ENCODE data around the gene GPR137.

The GPR137 gene

GRCh38 chr11:64263021-64263946 is 22.4 kb upstream of the GPR137 start:
- DNase-seq, result no peak

DNA sequence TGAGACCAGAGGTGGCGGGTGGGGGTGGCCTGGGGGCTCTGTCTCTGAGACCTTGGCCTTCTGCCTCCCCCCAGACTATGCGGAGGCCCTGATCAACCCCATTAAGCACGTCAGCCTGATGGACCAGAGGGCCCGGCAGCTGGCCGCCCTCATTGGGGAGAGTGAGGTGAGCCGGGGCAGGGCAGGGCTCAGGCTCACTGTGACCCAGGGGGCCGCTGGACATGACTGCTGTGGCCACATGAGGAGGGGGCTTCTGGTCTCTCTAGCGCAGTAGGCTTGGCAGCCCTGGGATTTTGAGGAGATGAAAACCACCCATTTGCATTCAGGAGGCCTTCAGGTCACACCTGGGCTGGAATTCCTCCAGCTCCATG is 21.7 kb upstream of the GPR137 start:
- no peak for DNase-seq

DNA sequence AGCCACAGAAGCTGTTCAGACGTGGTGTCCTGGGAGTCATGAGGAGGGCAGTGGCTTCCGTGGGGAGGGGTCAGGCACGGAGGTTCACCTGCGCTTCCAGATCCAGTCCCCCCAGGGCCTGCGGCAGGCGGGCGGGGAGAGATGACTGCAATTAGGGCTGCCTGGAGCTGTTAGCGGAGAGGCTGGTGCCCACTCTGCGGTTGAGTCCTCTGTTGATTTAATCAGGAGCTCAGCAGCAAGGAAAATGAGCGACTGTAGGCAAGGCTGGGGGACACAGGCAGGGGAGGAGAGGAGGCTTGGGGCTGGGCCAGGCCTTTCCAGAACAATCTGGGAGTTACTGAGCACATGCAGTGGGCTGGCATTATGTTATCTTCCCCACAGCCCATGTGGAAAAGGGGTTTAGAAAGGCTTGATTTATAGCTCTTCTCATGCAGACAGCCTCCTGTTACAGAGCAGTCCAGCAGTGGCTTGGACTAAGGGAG is 21.2 kb upstream of the GPR137 start:
- no peak for DNase-seq

DNA sequence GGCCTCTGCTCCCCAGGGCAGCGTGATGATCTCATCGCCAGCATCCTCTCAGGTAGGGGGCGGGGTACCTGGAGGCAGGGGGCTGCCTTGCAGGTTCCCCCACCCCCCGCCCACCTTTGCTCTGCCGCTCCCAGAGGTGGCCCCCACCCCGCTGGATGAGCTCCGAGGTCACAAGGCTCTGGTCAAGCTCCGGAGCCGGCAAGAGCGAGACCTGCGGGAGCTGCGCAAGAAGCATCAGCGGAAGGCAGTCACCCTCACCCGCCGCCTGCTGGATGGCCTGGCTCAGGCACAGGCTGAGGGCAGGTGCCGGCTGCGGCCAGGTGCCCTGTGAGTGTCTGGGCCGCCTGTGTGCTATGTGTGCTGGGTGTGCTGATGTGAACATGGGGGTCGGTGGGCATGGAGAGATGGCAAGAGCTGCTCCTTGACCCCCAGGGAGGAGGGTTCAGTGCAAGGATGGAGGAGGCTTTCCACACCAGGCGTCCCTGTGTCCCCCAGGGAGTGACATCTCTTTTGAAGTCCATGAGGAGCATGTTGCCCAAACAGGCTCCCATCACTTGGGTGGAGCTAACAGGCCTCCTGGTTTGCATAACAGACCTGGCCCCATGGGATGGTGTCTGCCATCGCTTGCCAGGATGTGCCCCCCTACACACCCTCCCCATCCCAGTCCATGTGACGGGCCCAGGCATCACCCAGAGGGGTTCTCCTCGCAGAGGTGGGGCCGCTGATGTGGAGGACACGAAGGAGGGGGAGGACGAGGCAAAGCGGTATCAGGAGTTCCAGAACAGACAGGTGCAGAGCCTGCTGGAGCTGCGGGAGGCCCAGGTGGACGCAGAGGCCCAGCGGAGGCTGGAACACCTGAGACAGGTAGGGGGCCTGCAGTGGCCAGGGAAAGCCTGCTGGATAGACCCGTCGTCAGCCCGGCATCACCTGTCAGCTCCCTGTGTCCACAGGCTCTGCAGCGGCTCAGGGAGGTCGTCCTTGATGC is 20.2 kb upstream of the GPR137 start:
- DNase-seq, result no peak

DNA sequence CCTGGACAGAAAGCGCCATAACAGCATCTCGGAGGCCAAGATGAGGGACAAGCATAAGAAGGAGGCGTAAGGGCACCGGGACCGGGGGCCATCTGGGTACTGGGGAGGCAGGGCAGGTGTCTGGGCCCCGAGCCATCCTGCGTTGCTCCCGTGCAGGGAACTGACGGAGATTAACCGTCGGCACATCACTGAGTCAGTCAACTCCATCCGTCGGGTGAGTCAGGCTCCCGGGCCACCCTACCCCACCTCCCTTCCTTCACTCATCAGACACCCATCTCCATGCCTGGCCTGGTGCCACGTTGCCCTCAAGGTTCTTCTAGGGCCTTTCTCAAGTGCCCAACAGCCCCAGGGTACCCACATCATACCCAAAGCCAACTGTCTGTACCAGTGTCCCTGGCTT is 19.3 kb upstream of the GPR137 start:
- no peak for DNase-seq

DNA sequence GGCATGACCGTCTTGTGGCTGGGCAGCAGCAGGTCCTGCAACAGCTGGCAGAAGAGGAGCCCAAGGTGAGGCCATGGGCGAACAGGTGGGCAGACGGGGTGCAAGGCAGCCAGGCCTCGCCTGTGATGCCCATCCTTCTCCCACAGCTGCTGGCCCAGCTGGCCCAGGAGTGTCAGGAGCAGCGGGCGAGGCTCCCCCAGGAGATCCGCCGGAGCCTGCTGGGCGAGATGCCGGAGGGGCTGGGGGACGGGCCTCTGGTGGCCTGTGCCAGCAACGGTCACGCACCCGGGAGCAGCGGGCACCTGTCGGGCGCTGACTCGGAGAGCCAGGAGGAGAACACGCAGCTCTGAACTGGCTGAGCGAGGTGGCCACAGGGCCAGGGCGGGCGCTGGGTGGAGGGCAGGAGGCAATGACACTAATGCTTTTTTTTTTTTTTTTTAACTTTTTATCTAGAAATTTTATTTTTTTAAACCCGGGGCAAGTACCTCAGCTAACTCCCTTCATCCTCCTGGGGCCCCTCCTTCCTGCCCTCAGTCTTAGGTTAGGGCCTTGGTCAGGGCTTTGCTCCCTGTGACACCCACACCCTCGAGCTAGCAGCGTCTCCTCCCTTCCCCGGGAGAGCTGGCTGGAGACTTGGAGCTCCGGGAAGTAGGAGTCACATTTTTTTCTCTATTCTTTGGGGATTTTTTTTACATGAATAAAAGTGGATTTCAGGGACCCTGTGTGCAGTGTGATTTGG is 18.3 kb upstream of the GPR137 start:
- no peak for DNase-seq

DNA sequence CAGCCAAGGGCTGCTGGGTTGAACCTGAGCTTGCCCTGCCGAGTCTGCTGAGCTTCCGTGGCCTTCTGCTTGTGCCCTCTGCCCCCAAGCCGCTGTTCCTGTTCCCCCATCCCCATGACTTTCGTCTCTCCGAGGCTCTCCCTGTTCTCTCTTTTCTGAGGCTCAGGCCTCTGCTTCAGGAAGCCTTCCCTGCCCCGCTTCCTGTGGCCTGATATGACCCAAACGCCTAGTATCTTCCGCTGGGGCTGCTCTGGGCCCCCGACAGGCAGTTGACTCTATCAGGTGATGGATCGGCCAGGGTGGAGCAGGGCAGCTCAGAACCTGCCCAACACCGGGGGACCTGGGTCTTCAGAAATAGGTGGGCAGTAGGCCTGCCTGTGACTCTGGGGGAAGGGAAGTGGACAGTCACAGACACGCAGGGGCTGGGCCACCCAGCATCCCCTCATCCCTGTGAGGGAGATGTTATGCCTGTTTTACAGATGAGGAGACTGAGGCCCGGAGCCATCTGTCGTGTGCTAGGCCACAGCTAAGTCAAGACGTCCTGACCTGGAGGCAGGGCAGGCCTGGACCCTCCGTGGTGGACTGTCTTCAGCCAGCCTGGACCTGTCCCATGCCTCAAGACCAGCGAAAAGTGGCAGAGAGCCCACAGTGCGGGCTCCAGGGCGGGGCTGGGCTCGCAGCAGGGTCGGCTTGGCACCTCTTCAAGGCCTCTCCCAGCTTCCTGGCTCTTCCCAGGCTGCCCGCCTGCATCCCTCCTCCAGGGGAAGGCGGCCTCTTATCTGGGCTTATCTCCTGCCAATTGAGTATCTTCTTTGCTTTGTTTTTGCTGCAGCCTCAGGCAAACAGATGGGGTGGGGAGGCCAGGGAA is 17.4 kb upstream of the GPR137 start:
- peak in 5 of 56 donors; percentile 21 to 44 (median 40) for DNase-seq

- DNase-seq, result peak in 11 of 56 donors; percentile 53 to 85 (median 71)
Measured at GRCh38 chr11:64268893-64269539, 16.6 kb upstream of the GPR137 start.

- peak; percentile 75 to 100 (median 98) for DNase-seq
Measured at GRCh38 chr11:64269540-64270220, 16.0 kb upstream of the GPR137 start.

GRCh38 chr11:64275031-64275800 is 10.4 kb upstream of the GPR137 start:
- no peak for DNase-seq

- no peak for DNase-seq
Measured at GRCh38 chr11:64275841-64276240, 9.8 kb upstream of the GPR137 start.

- no peak for DNase-seq
Measured at GRCh38 chr11:64276653-64277431, 8.8 kb upstream of the GPR137 start.

- no peak for DNase-seq
Measured at GRCh38 chr11:64278576-64279190, 7.0 kb upstream of the GPR137 start.

- no peak for DNase-seq
Measured at GRCh38 chr11:64281957-64282770, 3.5 kb upstream of the GPR137 start.

DNA sequence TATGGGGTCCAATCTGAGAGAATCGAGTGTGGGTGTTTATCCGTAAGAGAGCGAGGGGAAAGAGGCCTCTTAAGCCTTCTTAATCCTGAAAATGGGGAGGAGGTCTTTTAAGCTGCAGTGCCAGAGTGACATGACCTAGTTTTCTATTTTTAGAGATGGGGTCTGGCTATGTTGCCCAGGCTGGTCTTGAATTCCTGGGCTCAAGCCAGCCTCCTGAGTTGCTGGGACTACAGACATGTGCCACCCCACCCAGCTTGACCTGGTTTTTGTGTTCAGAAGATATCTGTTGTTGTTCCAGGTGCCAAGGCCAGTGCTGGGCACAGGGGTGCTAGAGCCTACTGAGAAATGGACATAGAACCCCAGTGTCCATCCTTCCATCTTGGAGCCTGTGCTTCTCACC is 2.6 kb upstream of the GPR137 start:
- DNase-seq, result no peak
